ENCODE results near the gene MCF2L2.

- TF ChIP-seq POLR2AphosphoS5 (IDR thresholded peaks at IDR 0.05; ENCODE audit: low read depth, low read length) (no peak), TAF1 (IDR thresholded peaks at IDR 0.05; ENCODE audit: borderline replicate concordance, insufficient read depth, low read length) (no peak), REST (IDR thresholded peaks at IDR 0.05; ENCODE audit: insufficient read depth in 1 of 2, low read depth in 2 of 2, low read length in 2 of 2) (no peak), SIN3A (IDR thresholded peaks at IDR 0.05; ENCODE audit: borderline replicate concordance, insufficient read depth, low read length) (no peak), FOXP2 (optimal IDR thresholded peaks at IDR 0.05; ENCODE audit: borderline replicate concordance, extremely low read depth, extremely low read length, insufficient read depth) (no peak)
Measured at GRCh38 chr3:183317271-183317670, 111.1 kb downstream of the MCF2L2 start.

Data from PFSK-1 (cell line).